ENCODE measurements around the gene ZNF697. TPM values are rescaled to one million over a fixed set of nuclear protein-coding genes. Genes with fewer than 3 reads are reported as not detected.
"Not testable (repeated sequence)": the region's sequence is repeated elsewhere in the genome, so short reads cannot be mapped to it uniquely, and the experiment has no call there.

ZNF697 gene
- total and polyA plus RNA-seq, 9 of the 15 experiments (the other 6 are each of a cell fraction or from before 2014, with no cell fraction given), result 2.1 to 13.6 (median 8.3) TPM

- H3K9me1 ChIP-seq (ENCODE audit: control insufficient read depth, insufficient read depth, low read length); H3K79me2 ChIP-seq (ENCODE audit: control insufficient read depth, insufficient read depth, low read length); in situ Hi-C loops (cut with MboI); BruUV-seq (replicated peaks); H3K36me3 ChIP-seq (ENCODE audit: control insufficient read depth, insufficient read depth, low read length); H4K20me1 ChIP-seq (replicated peaks; ENCODE audit: control insufficient read depth, insufficient read depth, low read length); CTCF ChIA-PET (ENCODE audit: low intra/inter-chr PET ratio); H3K9me3 ChIP-seq (replicated peaks; ENCODE audit: control insufficient read depth, insufficient read depth, low read depth, low read length); H3K4me2 ChIP-seq (ENCODE audit: insufficient read depth, low read length); H3K27ac ChIP-seq (ENCODE audit: extremely low read depth, low read depth, low read length); H3K4me1 ChIP-seq (replicated peaks in 1 of 2; ENCODE audit: control insufficient read depth in 2 of 2, insufficient read depth in 2 of 2, low read length in 2 of 2); FAIRE-seq; DNase-seq (ENCODE audit: extremely low read depth in 1 of 4, low spot score in 3 of 4); intact Hi-C loops (cut with micrococcal nuclease); H3K4me3 ChIP-seq; H3K27me3 ChIP-seq (ENCODE audit: control insufficient read depth in 2 of 2, insufficient read depth in 2 of 2, low read length in 2 of 2); H3K9ac ChIP-seq (ENCODE audit: insufficient read depth in 1 of 2, low read depth in 2 of 2, low read length in 2 of 2): not testable (repeated sequence)
- WGBS (ENCODE audit: insufficient coverage, low coverage, missing lambda C conversion rate), result 0% methylated on average over 4 of the region's 4 CpGs
- ATAC-seq, result peak; percentile 67; the same call in 2 of the 3 replicates
- peak overlapping the region; percentile 33; the same call in 1 of the 2 replicates for H2AFZ ChIP-seq (ENCODE audit: low read depth, low read length)
- peak in 1 of 2 experiments; percentile 61; a peak in 1 of 4 replicates for TF ChIP-seq FOXA3 (CRISPR knock-in tag; conservative IDR thresholded peaks at IDR 0.05 in 1 of 2, IDR thresholded peaks at IDR 0.05 in 1 of 2)
- POLR2A ChIA-PET, result interaction anchor here (1.1 to 1.8 kb wide), 5 partner anchors 15 to 49 kb away, joined by 3 to 11 read pairs (median 4); partner anchors contain the start of genes PHGDH and ZNF697
Measured at GRCh38 chr1:119696863-119697262, 48.8 kb upstream of the ZNF697 start.

- H3K4me1 ChIP-seq (replicated peaks in 1 of 2; ENCODE audit: control insufficient read depth in 2 of 2, insufficient read depth in 2 of 2, low read length in 2 of 2), result no peaks in the 10 kb centered on the region
- no peaks in the 10 kb centered on the region for H3K9me3 ChIP-seq (replicated peaks; ENCODE audit: control insufficient read depth, insufficient read depth, low read depth, low read length)
- H3K79me2 ChIP-seq (ENCODE audit: control insufficient read depth, insufficient read depth, low read length), result no peaks in the 10 kb centered on the region
- H3K27ac ChIP-seq (ENCODE audit: extremely low read depth, low read depth, low read length), result no peak overlapping the region
- H3K9me1 ChIP-seq (ENCODE audit: control insufficient read depth, insufficient read depth, low read length), result no peaks in the 10 kb centered on the region
- H3K4me2 ChIP-seq (ENCODE audit: insufficient read depth, low read length), result no peak overlapping the region
- CTCF ChIA-PET (ENCODE audit: low intra/inter-chr PET ratio), result no interaction called here
- H3K27me3 ChIP-seq (ENCODE audit: control insufficient read depth in 2 of 2, insufficient read depth in 2 of 2, low read length in 2 of 2), result peaks cover 0 to 5% of the 10 kb centered on the region in 2 experiments; a peak in 1 of 5 replicates
- H3K36me3 ChIP-seq (ENCODE audit: control insufficient read depth, insufficient read depth, low read length), result no peaks in the 10 kb centered on the region
- H3K9ac ChIP-seq (ENCODE audit: insufficient read depth in 1 of 2, low read depth in 2 of 2, low read length in 2 of 2), result no peak overlapping the region
- DNase-seq (ENCODE audit: extremely low read depth in 1 of 4, low spot score in 3 of 4) (no peak), ATAC-seq (no peak), FAIRE-seq (no peak)
- no peak overlapping the region for H3K4me3 ChIP-seq
- H2AFZ ChIP-seq (ENCODE audit: low read depth, low read length), result no peak overlapping the region
- BruUV-seq (replicated peaks), result no TSS peak
- in situ Hi-C loops (cut with MboI), result no loop called here
- POLR2A ChIA-PET, result no interaction called here
- intact Hi-C loops (cut with micrococcal nuclease), result no loop called here
- no peaks in the 10 kb centered on the region for H4K20me1 ChIP-seq (replicated peaks; ENCODE audit: control insufficient read depth, insufficient read depth, low read length)
- no peak for TF ChIP-seq CREB1 (IDR thresholded peaks at IDR 0.05)
- no peak for TF ChIP-seq CREB1 (CRISPR knock-in tag; IDR thresholded peaks at IDR 0.05)
- no peak for TF ChIP-seq FOXP1 (CRISPR knock-in tag; IDR thresholded peaks at IDR 0.05)
- no peak for TF ChIP-seq MNT (conservative IDR thresholded peaks at IDR 0.05)
- TF ChIP-seq HDAC8 (tag; IDR thresholded peaks at IDR 0.05), result no peak
- no peak for TF ChIP-seq ELF1 (tag; IDR thresholded peaks at IDR 0.05)
- TF ChIP-seq DIDO1 (tag; IDR thresholded peaks at IDR 0.05; ENCODE audit: low read depth), result no peak
- TF ChIP-seq ZNF239 (CRISPR knock-in tag; IDR thresholded peaks at IDR 0.05), result no peak
- no peak for TF ChIP-seq RAD21 (CRISPR knock-in tag; conservative IDR thresholded peaks at IDR 0.05 in 1 of 2, IDR thresholded peaks at IDR 0.05 in 1 of 2)
- no peak for TF ChIP-seq ZMIZ1 (IDR thresholded peaks at IDR 0.05; ENCODE audit: low read depth in 2 of 2, low read length in 2 of 2)
- TF ChIP-seq ZBED1 (IDR thresholded peaks at IDR 0.05), result no peak
Measured at GRCh38 chr1:119689511-119689910, 41.4 kb upstream of the ZNF697 start.
